Natural killer cell (primary cell): ENCODE measurements around the gene PM20D2. TPM values are rescaled to one million over a fixed set of nuclear protein-coding genes. Genes with fewer than 3 reads are reported as not detected.

Experiments used
- ATAC-seq, 3 donors: fragments of 150-1000 bp in 2 of 3; fragments of 200-7000 bp in 1 of 3; cut with Tn5 transposase; 1 replicate in 1 of 3; 2 replicates in 2 of 3; pipeline ENCODE4 v1.10.0; 2021; ENCODE audit warnings: mild to moderate bottlenecking in 2 of 3, moderate library complexity in 2 of 3
- DNase-seq, 2 donors: peaks; one replicate each; pipeline versions ENCODE4 v3.0.0 to v3.0.0-alpha.2; 2013 to 2021; ENCODE audit warnings: mixed read lengths in 1 of 2
- H3K27ac ChIP-seq: one replicate; pipeline ENCODE4 v1.5.1; 2013; ENCODE audit warnings: mild to moderate bottlenecking, low read length
- H3K27me3 ChIP-seq: one replicate; pipeline ENCODE4 v1.6.1; 2013; ENCODE audit warnings: low read length; ENCODE audit not compliant: control insufficient read depth, insufficient read depth
- H3K36me3 ChIP-seq: one replicate; pipeline ENCODE4 v1.6.1; 2013; ENCODE audit warnings: low read length; ENCODE audit not compliant: control insufficient read depth, insufficient read depth
- H3K4me1 ChIP-seq: one replicate; pipeline ENCODE4 v1.6.1; 2013; ENCODE audit warnings: low read length; ENCODE audit not compliant: control insufficient read depth, insufficient read depth
- H3K4me3 ChIP-seq: one replicate; pipeline ENCODE4 v1.5.1; 2013; ENCODE audit warnings: low read length
- H3K9me3 ChIP-seq: one replicate; pipeline ENCODE4 v1.6.1; 2013; ENCODE audit warnings: low read length; ENCODE audit not compliant: control insufficient read depth, insufficient read depth
- H3K27ac Mint-ChIP-seq, 2 donors: one replicate each; pipeline ENCODE4 v1.8.0; 2022; ENCODE audit warnings: mild to moderate bottlenecking in 2 of 2, mixed read lengths in 2 of 2, moderate library complexity in 1 of 2
- H3K27me3 Mint-ChIP-seq, 2 donors: one replicate each; pipeline ENCODE4 v1.8.0; 2022; ENCODE audit warnings: low read depth in 2 of 2, mixed read lengths in 2 of 2
- H3K36me3 Mint-ChIP-seq: one replicate; pipeline ENCODE4 v1.8.0; 2022; ENCODE audit warnings: mixed read lengths
- H3K4me1 Mint-ChIP-seq, 2 donors: one replicate each; pipeline ENCODE4 v1.8.0; 2022; ENCODE audit warnings: mixed read lengths in 2 of 2
- H3K4me3 Mint-ChIP-seq: one replicate; pipeline ENCODE4 v1.8.0; 2022; ENCODE audit warnings: mild to moderate bottlenecking, moderate library complexity, mixed read lengths
- H3K9me3 Mint-ChIP-seq, 2 donors: one replicate each; pipeline ENCODE4 v1.8.0; 2022; ENCODE audit warnings: mixed read lengths in 2 of 2
- CTCF ChIP-seq: fragments of 200-600 bp; IDR thresholded peaks from one replicate; pipeline ENCODE4 v1.8.0; 2022; ENCODE audit warnings: antibody characterized with exemption
- WGBS: methylation state at CpG from one replicate; pipeline ENCODE4 v1.1.7; 2013; ENCODE audit warnings: missing lambda C conversion rate; ENCODE audit not compliant: insufficient coverage; 5-methylcytosine and 5-hydroxymethylcytosine counted together
- intact Hi-C: fragments of 100-400 bp; cut with micrococcal nuclease; formaldehyde crosslinking; loops from one replicate; pipeline ENCODE4 v1.14.2; 2022
- total RNA-seq, 4 donors: library from RNA; stranded (reverse); fragments of 120-200 nt in 1 of 4; gene quantifications; one replicate each; pipeline versions ENCODE4 v1.2.3 to v1.2.4, GENCODE V29; 2013 to 2022

Gene PM20D2
- total RNA-seq: 1 to 10 TPM; 4.0 to 6.1 (median 4.9) TPM
- total RNA-seq (2013): 11.8 TPM

- ATAC-seq: peak; percentile 79 to 83 (median 80)
- intact Hi-C loops: loop anchor here (1.0 to 2.0 kb wide), 2 partner anchors 67 to 163 kb away; no protein-coding TSS in a partner anchor
- peak within 1 kb of the TSS; percentile 51 for H3K4me3 ChIP-seq
Measured at GRCh38 chr6:89145956-89146717, at the start of gene PM20D2. PM20D2 (plus strand) TSS chr6:89146055; CDS start chr6:89146145, 90 bp downstream.

DNA sequence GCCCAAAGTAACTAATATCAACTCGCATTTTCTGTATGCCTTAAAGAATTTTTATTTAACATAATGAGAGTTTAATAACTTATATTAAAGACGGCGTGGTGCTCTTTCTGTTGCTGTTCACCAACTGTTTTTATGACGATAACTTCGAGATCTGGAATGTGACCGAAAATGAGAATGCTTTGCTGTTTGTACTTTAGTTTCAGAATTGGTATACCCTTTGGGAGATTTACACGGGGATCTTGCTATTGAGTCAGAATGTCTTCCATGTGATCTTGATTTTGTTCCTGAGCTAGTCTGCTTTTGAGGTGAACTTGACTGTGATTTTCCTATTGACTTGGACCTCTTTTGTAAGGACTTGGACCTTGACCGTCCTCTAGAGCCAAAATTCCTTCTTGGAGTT is 47.4 kb upstream of the PM20D2 start:
- 68% methylated on average over 7 of the region's 8 CpGs for WGBS
- no peak for TF ChIP-seq CTCF
- no peaks in the 10 kb centered on the region for H3K4me1 Mint-ChIP-seq
- H3K9me3 Mint-ChIP-seq: no peaks in the 10 kb centered on the region
- no peaks in the 10 kb centered on the region for H3K36me3 Mint-ChIP-seq
- no peak for DNase-seq
- ATAC-seq: no peak
- intact Hi-C loops: no loop called here
- no peak overlapping the region for H3K27ac Mint-ChIP-seq
- no peaks in the 10 kb centered on the region for H3K27me3 ChIP-seq
- no peaks in the 10 kb centered on the region for H3K4me1 ChIP-seq
- no peak overlapping the region for H3K4me3 ChIP-seq
- no peaks in the 10 kb centered on the region for H3K36me3 ChIP-seq
- H3K27ac ChIP-seq: no peak overlapping the region
- no peaks in the 10 kb centered on the region for H3K27me3 Mint-ChIP-seq
- no peak overlapping the region for H3K4me3 Mint-ChIP-seq
- no peaks in the 10 kb centered on the region for H3K9me3 ChIP-seq

More at GRCh38 chr6:89145956-89146717, at the start of gene PM20D2:
- no peaks in the 10 kb centered on the region for H3K9me3 ChIP-seq
- peak within 1 kb of the TSS; percentile 70 for H3K27ac ChIP-seq
- peaks cover 14 to 15% of the 10 kb centered on the region in 2 donors for H3K4me1 Mint-ChIP-seq
- no peaks in the 10 kb centered on the region for H3K9me3 Mint-ChIP-seq
- TF ChIP-seq CTCF: no peak
- H3K36me3 Mint-ChIP-seq: no peaks in the 10 kb centered on the region
- peak; percentile 49 to 76 for DNase-seq
- WGBS: under 1% methylated on average over 102 of the region's 102 CpGs
- H3K27ac Mint-ChIP-seq: peak within 1 kb of the TSS; percentile 79 to 93
- peaks cover 5% of the 10 kb centered on the region for H3K4me1 ChIP-seq
- H3K4me3 Mint-ChIP-seq: peak within 1 kb of the TSS; percentile 99
- no peaks in the 10 kb centered on the region for H3K27me3 ChIP-seq
- H3K36me3 ChIP-seq: no peaks in the 10 kb centered on the region
- H3K27me3 Mint-ChIP-seq: no peaks in the 10 kb centered on the region

DNA sequence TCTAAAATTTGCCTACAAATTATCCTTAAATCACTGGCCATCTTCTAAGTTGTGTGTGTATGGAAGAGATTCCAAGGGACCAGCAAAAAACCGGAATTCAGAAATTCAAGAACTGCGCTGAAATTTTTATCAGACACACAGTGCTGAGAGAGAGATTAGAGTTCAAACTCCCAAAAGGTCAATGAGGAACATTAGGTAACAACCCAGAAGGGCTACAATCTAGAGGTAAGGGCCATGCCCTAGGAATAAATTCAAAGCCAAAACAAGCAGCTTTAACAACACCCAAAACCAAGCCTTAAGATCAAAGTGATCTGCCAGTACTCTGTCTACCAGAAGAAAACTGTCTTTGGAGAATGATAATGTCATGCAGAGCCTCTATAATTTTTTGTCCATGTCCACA is 45.7 kb upstream of the PM20D2 start:
- Mint-ChIP-seq H3K4me3 (no peak overlapping the region), H3K27me3 (no peaks in the 10 kb centered on the region), H3K9me3 (no peaks in the 10 kb centered on the region), H3K4me1 (no peaks in the 10 kb centered on the region), H3K36me3 (no peaks in the 10 kb centered on the region), H3K27ac (no peak overlapping the region)
- TF ChIP-seq CTCF: no peak
- WGBS: 95% methylated on average over 2 of the region's 2 CpGs
- no peak for DNase-seq
- Histone ChIP-seq H3K4me3 (no peak overlapping the region), H3K4me1 (no peaks in the 10 kb centered on the region), H3K36me3 (no peaks in the 10 kb centered on the region), H3K9me3 (no peaks in the 10 kb centered on the region), H3K27me3 (no peaks in the 10 kb centered on the region), H3K27ac (no peak overlapping the region)
- intact Hi-C loops: no loop called here
- no peak for ATAC-seq
